ENCODE measurements around the gene BCL11B.

DNA sequence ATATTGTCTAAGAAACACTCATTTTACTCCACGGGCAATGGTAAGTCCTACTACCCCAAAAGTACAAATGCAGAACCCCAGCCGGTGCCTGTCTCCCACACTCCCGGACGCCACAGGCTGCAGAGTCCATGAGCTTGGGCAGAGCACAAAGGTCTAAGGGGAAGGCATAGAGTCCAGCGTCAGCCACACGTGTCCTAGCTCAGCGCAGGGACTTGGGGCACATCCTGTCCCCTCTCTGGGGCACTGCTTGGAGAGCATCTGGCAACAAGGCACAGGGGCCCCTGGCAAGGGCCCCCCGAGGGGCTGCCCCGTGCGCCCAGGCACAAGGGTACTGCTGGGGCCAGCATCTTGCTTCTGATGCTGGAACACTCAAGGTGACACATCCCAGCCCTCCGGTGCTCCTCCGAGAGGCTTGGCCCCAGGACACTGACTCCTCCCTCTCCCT lies 58.4 kb downstream of the BCL11B start:
- no peak for TF ChIP-seq GABPA (IDR thresholded peaks at IDR 0.05; ENCODE audit: borderline replicate concordance, insufficient read depth, low read length)
- TF ChIP-seq, protein P1, sequence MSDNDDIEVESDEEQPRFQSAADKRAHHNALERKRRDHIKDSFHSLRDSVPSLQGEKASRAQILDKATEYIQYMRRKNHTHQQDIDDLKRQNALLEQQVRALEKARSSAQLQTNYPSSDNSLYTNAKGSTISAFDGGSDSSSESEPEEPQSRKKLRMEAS (IDR thresholded peaks at IDR 0.05), result no peak
- no peak for TF ChIP-seq ZNF274 (IDR thresholded peaks at IDR 0.05; ENCODE audit: borderline replicate concordance, extremely low read depth, low read length)
- TF ChIP-seq JUND (IDR thresholded peaks at IDR 0.05; ENCODE audit: low read length), result no peak
- no peak for TF ChIP-seq RAD21 (IDR thresholded peaks at IDR 0.05 in 1 of 2, conservative IDR thresholded peaks at IDR 0.05 in 1 of 2; ENCODE audit: low read depth in 2 of 2, low read length in 2 of 2)
- no peak for TF ChIP-seq TAF1 (IDR thresholded peaks at IDR 0.05; ENCODE audit: low read depth, low read length)
- no peak for TF ChIP-seq SP1 (IDR thresholded peaks at IDR 0.05; ENCODE audit: low read depth, low read length)
- TF ChIP-seq POLR2A (IDR thresholded peaks at IDR 0.05; ENCODE audit: control extremely low read depth in 1 of 2, low read depth in 2 of 2, low read length in 2 of 2), result no peak

Measured in H1 (cell line).